Lower leg skin (tissue), 3 donors: ENCODE measurements around the gene PHB1.

Source experiments
- CTCF ChIP-seq, 3 donors: fragments of 450-650 bp; IDR thresholded peaks; one replicate each; pipeline ENCODE4 v1.5.1; 2016; ENCODE audit warnings: antibody characterized with exemption in 3 of 3, mild to moderate bottlenecking in 3 of 3, moderate library complexity in 2 of 3
- POLR2A ChIP-seq, 2 donors: fragments of 450-650 bp; IDR thresholded peaks; one replicate each; pipeline ENCODE4 v1.6.1; 2016 to 2017; ENCODE audit warnings: antibody characterized with exemption in 2 of 2, mild to moderate bottlenecking in 1 of 2, moderate library complexity in 1 of 2

GRCh38 chr17:49455272-49455861, 40.7 kb upstream of the PHB1 start:
- TF ChIP-seq CTCF (IDR thresholded peaks at IDR 0.05) (no peak), POLR2A (IDR thresholded peaks at IDR 0.05) (no peak)
